NOMO-1 treated with dmso at 0.1 percent for 144 hours (cell line): ENCODE measurements around the gene TBC1D22A.

Experiments
- DNase-seq: peaks from one replicate; lab custom pipeline; 2025; ENCODE audit not compliant: unreplicated experiment; lab: John Stamatoyannopoulos, UW

The TBC1D22A gene

DNA sequence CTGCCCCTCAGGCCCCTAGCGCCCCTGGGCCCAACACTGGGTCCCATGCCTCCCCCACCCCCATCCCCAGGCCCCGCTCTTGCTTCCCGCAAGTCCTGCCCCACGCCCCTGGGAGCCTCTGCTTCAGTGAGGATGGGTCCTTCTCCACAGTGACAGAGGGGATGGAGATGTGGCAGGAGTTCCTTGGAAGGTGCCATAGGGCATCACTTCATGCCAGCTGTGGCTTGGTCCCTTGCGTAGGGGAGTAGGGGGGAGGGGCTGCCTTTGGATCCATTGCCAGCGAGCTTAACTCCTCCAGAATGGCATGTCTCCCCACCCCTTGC is 9.5 kb upstream of the TBC1D22A start:
- no peak for DNase-seq

DNA sequence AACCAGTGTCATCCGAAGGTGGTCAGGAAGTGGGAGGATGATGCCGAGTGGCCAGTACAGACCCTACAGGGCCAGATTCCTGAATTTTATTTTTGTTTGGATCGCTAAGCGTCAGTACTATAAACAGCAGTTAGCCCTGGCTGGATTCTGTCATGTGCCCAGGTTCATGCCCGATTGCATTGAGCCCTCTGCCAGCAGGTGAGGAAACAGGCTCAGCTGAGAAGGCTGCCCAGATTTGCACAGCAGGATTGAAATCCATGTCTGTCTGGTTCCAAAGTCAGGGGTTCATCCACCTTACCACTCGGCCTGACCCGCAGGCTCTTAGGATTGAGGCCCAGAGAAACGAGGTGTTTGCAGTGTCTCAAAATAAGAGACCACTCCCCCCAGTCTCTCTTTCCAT is 9.1 kb upstream of the TBC1D22A start:
- no peak for DNase-seq

DNA sequence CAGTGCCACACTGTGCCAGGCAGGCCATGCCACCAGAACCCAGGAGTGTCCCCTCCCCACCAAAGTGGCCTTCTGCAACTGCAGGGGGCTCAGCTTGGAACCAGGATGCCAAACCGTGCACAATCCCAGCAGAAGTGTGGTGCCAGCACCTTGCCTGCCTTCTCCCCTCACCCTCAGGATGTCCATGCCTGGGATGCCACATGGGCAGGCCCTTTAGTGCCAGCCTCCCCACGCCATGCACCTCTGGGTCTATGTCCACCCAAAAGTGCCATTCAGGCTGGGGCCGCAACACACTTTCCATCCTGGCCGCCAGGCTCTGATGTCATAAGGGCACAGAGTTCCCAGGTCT is 8.7 kb upstream of the TBC1D22A start:
- no peak for DNase-seq

DNA sequence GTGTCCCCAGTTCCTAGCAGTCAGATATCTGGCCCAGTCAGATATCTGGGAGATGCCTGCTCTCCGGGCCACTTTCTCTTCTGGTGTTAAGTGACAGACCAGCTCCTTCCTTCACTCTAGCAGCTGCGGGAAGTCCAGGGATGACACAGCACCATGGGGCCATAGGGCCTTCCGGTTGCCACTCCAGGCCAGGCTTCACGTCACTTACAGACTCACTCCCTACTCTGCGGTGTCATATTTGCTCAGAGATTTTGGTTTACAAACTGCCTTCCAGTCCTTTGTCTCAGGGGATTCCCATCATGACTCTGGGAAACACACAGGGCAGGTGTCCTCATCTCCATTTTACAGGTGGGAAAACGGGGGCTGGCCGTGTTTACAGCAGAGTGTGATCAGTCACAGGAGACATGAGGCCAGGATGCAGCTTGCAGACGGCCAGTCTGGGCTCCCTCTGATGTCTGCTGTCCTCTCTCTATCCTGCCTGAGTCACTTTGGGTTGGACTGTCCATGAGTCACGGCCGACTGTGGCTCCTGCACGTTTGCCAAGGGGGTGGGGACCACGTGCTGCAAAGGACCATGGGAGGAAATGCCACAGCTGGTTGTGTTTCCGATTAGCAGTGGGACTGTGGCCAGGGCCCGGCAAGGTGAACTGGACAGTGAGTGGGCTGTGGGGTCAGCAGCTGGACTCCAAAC is 8.2 kb upstream of the TBC1D22A start:
- peak; percentile 56 for DNase-seq

- DNase-seq = no peak
Measured at GRCh38 chr22:46754826-46755225, 7.6 kb upstream of the TBC1D22A start.

GRCh38 chr22:46755525-46755924 is 6.9 kb upstream of the TBC1D22A start:
- DNase-seq = no peak

GRCh38 chr22:46756097-46756496 is 6.4 kb upstream of the TBC1D22A start:
- no peak for DNase-seq

DNA sequence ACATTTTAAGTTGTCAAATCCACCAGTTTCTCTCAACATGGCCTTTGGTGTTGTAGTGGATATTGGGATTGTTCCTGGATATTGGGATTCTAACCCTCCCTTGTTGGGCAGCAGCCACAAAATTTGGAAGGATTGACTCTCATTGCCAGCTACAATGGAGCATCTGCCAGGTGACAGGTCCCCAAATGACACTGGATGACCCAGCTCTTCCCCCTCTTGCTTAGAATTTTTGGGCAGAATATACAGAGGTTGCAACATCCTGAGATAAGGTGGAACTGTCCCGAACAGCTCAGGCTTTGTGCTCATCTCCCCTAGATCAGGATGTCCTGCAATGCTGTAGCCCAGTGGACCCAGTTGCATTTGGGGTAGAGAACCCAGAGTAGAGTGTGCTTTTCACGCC is 5.3 kb upstream of the TBC1D22A start:
- no peak for DNase-seq

GRCh38 chr22:46758121-46758520 is 4.3 kb upstream of the TBC1D22A start:
- DNase-seq = no peak

DNA sequence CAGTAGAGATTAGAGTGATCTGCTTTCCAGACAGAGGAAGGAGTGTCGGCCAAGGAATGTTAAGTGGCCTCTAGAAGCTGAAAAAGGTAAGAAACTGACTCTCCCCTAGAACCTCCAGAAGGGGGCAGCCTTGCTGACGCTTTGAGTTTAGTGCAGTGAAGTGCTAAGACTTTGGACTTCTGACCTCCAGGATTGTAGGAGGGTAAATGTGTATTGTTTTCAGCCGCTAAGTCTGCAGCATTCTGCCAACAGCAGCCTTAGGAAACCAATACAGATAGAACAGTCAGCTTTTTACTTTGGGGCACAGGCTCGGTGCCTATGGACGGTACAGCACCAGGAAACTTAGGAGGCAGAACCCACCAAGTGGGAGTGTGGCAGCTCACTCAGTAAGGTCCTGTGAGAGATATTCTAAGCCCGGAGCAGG is 3.6 kb upstream of the TBC1D22A start:
- DNase-seq = peak; percentile 64

DNA sequence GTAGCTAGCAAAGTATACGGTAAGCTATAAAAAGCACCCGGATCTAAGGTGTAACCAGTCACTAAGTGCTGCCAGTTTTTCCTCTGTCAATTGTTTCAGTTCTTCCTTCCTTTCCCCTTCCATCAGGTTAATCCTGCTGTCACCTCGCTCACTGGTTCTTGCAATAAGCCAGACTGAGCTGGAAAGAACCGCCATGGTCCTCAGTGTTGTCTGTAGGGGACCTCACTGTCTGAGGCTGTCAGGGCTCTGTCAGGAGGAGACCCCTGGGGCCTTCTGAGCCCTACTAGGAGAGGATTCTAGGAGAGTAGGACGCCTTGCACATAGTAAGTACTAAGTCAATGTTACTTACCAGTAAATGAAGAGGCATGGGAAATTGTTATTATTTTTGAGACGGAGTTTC is 1.4 kb upstream of the TBC1D22A start:
- DNase-seq = no peak

- DNase-seq = no peak
Measured at GRCh38 chr22:46761539-46762237, 762 bp upstream of the TBC1D22A start.

GRCh38 chr22:46763051-46763705 is 728 bp downstream of the TBC1D22A start:
- DNase-seq = no peak

DNA sequence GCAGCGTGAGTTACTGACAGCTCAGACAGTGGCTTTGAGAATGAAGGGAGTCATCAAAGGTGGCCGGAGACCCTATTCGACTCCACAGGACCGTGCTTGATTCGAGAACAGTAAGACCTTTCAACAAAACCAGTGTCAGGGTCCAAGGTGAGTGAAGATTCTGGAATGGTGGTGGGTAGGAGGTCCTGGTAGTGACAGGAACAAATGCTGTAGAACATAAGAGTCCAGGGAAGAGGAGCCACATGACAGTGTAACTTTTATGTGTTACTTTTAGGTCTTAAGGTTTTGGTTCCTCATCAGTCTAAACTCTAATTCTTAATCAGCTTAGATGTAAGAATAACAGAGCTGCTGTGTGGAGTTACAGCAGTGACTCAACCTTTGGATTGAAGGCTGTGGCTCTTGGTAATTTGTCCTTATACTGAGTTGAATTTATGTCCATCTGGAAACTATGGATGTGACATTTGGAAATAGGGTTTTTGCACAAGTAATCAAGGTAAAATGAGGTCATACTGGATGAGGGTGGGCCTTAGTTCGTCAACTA is 1.8 kb downstream of the TBC1D22A start:
- DNase-seq = no peak

- no peak for DNase-seq
Measured at GRCh38 chr22:46764779-46765485, 2.5 kb downstream of the TBC1D22A start.

GRCh38 chr22:46766611-46767010 is 4.2 kb downstream of the TBC1D22A start:
- no peak for DNase-seq

- DNase-seq = no peak
Measured at GRCh38 chr22:46767249-46767985, 5.0 kb downstream of the TBC1D22A start.

GRCh38 chr22:46769191-46769675 is 6.8 kb downstream of the TBC1D22A start:
- DNase-seq = no peak

DNA sequence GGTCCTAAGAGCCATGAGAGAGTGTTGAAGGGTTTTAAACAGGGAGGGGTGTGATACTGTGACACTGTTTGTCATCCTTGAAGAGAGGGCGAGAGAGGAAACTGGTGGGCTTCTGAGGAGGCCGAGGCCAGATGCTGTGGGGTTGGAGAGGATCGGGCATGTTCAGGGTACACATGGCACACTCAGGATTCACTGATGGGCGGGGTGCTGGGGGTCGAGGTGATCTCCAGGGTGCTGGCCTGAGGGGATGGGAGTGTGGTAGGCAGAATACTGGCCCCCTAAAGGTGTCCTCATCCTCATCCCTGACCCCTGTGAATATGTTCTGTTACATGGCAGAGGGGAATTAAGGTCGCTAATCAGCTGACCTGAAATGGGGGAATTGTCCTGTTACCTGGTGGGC is 7.3 kb downstream of the TBC1D22A start:
- DNase-seq = no peak

DNA sequence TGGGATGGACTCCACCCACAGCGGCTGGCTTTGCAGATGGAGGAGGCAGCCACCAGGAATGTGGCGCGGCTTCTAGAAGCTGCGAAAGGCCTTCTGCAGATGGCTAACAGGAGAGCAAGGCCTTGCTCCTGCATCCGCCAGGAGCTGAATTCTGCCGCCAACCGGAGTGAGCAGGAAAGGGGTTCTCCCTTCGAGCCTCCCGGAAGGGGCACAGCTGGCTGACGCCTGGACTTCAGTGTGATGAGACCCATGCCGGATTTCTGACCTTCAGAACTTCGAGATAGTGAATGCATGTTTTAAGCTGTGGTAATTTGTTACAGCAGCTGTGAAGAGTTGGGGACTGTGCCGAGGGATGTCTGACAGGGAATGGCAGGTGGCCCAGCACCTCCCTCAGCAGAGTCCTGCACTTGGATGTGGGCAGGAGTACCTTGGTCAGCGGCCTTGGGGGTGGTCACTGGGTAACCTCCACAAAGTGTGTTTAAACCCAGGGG is 7.7 kb downstream of the TBC1D22A start:
- no peak for DNase-seq

DNA sequence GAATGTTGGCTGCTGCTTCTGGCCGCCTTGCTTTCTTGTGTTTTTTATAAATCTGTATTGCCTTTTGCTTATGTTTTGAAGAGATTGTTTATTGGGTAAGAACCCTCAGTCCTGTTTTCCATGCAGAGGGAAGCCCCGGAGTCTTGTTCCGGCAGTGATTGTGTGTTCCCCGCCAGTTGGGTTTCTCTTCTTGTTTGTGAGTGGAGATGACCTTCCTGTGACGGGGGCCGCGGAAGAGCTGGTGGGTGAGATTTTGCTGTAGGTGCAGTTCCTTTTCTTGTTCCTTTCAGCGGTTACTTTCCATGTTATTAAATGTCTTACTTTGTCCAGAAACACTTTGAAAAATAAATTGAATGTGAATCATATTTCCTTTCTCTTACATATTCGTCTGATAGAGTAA is 8.3 kb downstream of the TBC1D22A start:
- DNase-seq = no peak
